MM.1S (cell line): Measurements from ENCODE around the gene TMEM179.

Experiments used
- DNase-seq: peaks from one replicate; pipeline ENCODE4 v3.0.0-alpha.2; 2015
- H2AFZ ChIP-seq: fragments of 300-600 bp; sonication (generic); 2 replicates; pipeline ENCODE4 v1.6.0; 2016; ENCODE audit warnings: antibody characterized with exemption, low read length
- H3F3A ChIP-seq: fragments of 300-600 bp; sonication (generic); 2 replicates; pipeline ENCODE4 v1.6.1; 2016; ENCODE audit warnings: mild to moderate bottlenecking, antibody characterized with exemption, low read length, moderate library complexity, mixed read lengths; ENCODE audit not compliant: insufficient read depth
- H3K27ac ChIP-seq: fragments of 300-600 bp; sonication (generic); 2 replicates; pipeline ENCODE4 v1.5.1; 2016; ENCODE audit warnings: mild to moderate bottlenecking, low read length
- H3K27me3 ChIP-seq: fragments of 300-600 bp; sonication (generic); replicated peaks from 2 replicates; pipeline ENCODE4 v1.6.0; 2016; ENCODE audit warnings: low read length; ENCODE audit not compliant: insufficient read depth
- H3K36me3 ChIP-seq: fragments of 300-600 bp; sonication (generic); replicated peaks from 2 replicates; pipeline ENCODE4 v1.6.1; 2016; ENCODE audit warnings: mild to moderate bottlenecking, low read length, mixed read lengths; ENCODE audit not compliant: insufficient read depth
- H3K4me1 ChIP-seq: fragments of 300-600 bp; sonication (generic); 2 replicates; pipeline ENCODE4 v1.6.1; 2016; ENCODE audit warnings: low read length, mixed read lengths
- H3K4me2 ChIP-seq: fragments of 300-600 bp; sonication (generic); 2 replicates; pipeline ENCODE4 v1.6.0; 2016; ENCODE audit warnings: low read depth, low read length
- H3K4me3 ChIP-seq: fragments of 300-600 bp; sonication (generic); 2 replicates; pipeline ENCODE4 v1.5.1; 2016; ENCODE audit warnings: low read length, mixed read lengths
- H3K79me2 ChIP-seq: fragments of 300-600 bp; sonication (generic); 2 replicates; pipeline ENCODE4 v1.6.1; 2016; ENCODE audit warnings: mixed run types, low read length, mixed read lengths
- H3K9ac ChIP-seq: fragments of 300-600 bp; sonication (generic); 2 replicates; pipeline ENCODE4 v1.6.1; 2016; ENCODE audit warnings: low read length, mixed read lengths
- H3K9me2 ChIP-seq: fragments of 300-600 bp; sonication (generic); replicated peaks from 2 replicates; pipeline ENCODE4 v1.6.1; 2016; ENCODE audit warnings: mild to moderate bottlenecking, low read length, mixed read lengths; ENCODE audit not compliant: insufficient read depth
- H3K9me3 ChIP-seq: fragments of 300-600 bp; sonication (generic); replicated peaks from 2 replicates; pipeline ENCODE4 v1.6.1; 2016; ENCODE audit warnings: mild to moderate bottlenecking, low read length, mixed read lengths; ENCODE audit not compliant: insufficient read depth
- H4K20me1 ChIP-seq: fragments of 300-600 bp; sonication (generic); 2 replicates; pipeline ENCODE4 v1.6.1; 2016; ENCODE audit warnings: mild to moderate bottlenecking, low read length, moderate library complexity, mixed read lengths; ENCODE audit not compliant: insufficient read depth
- EZH2 ChIP-seq: fragments of 300-600 bp; sonication (generic); optimal IDR thresholded peaks from 2 replicates; pipeline ENCODE3; 2017; ENCODE audit warnings: low read depth, mild to moderate bottlenecking, antibody characterized with exemption, low read length, mixed read lengths
- EZH2phosphoT487 ChIP-seq: fragments of 300-600 bp; sonication (generic); IDR thresholded peaks from 2 replicates; pipeline ENCODE4 v1.6.1; 2018; ENCODE audit warnings: antibody characterized with exemption, low read length
- TF ChIP-seq, protein P1 (sequence below): fragments of 300-600 bp; sonication (generic); IDR thresholded peaks from 2 replicates; pipeline ENCODE4 v1.5.1; 2016; ENCODE audit warnings: antibody characterized with exemption, low read length, mixed read lengths

TMEM179 gene

DNA sequence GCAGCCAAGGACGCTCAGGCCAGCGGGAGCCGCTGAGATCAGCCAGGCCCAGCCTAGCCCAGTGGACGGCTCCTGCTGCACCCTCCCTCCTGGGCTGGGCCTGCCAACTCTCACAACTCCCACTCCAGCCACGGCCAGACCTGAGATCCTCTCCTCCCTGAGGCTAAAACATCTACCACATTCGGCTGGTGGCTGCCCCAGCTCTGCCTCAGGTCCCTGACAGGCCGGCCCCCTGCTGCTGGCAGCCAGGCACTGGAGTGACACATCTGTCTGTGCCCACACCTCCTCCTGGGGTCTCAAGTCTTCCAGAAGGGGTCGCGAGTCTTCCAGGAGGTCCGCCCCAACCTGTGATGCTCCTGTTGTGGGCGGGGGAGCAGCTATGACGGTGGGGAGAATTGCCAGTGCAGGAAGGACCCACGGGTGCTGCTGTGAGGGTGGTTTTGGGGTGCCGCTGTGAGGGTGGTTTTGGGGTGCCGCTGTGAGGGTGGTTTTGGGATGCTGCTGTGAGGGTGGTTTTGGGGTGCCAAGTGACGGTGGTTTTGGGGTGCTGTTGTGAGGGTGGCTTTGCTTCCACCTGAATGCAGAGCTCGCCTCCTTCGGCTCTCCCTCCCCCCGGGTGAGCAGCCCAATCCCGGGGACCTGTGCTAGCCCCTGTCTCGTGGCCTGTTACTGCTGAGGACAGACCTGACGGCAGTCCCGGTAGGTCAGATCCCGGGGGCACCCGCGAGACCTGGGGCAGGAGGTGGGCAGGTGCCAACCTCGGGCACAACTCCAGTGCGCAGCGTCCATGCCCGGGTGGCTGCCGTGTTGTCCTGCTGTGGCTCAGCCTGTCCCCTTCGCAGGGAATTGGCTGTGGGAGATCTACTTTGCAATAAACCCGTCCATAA, 52.5 kb downstream of the TMEM179 start:
- no peaks in the 10 kb centered on the region for H3K4me1 ChIP-seq

DNA sequence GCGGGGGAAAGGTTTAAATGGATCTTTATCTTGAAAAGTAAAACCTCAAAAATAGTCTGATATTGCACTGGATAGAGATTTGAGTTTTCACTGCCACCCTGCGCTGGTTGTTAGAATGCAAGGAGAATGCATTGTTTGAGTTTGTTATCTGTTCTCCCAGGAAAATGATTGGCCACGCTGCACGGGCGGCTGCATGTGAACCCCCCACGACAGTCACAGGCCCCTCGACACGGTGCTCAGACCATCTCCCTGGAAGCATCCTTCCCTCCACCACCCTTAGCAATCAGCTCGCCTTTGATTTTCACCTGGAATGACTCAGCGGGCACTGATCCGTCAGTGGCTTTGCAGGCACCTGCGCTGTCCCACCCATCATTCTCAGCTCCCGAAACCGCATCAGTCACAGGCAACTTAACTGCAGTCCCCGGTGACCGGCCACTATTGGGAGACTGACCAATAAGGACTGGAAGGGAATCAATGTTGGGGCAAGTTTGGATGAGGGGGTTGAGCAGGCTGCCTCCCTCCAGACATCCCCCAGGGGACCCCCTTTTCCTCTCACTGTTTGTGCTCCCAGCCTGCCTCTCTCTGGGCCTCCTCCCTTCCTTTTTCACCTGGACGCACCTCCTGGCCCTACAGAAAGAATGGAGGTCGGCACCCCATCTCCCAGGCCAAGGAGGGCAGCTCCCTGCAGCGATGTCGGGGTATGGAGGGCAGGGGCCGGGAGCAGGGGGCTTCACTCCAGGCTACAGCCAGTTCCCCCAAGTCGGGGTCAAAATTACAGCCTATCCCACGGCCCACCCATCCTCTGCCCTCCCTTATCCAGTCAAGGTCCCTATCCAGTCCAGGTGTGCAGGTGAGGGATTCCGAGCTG, 53.5 kb downstream of the TMEM179 start:
- no peaks in the 10 kb centered on the region for H4K20me1 ChIP-seq
- no peaks in the 10 kb centered on the region for H3F3A ChIP-seq
- H3K4me3 ChIP-seq: no peak overlapping the region
- H3K27me3 ChIP-seq: peaks cover 27% of the 10 kb centered on the region
- no peaks in the 10 kb centered on the region for H3K79me2 ChIP-seq
- H3K9ac ChIP-seq: no peak overlapping the region
- no peak overlapping the region for H3K4me2 ChIP-seq
- no peak overlapping the region for H2AFZ ChIP-seq
- no peak overlapping the region for H3K27ac ChIP-seq
- no peaks in the 10 kb centered on the region for H3K36me3 ChIP-seq
- no peak for DNase-seq
- H3K9me3 ChIP-seq: no peaks in the 10 kb centered on the region
- H3K9me2 ChIP-seq: no peaks in the 10 kb centered on the region
- H3K4me1 ChIP-seq: no peaks in the 10 kb centered on the region
- no peak for TF ChIP-seq EZH2
- TF ChIP-seq, protein P1, sequence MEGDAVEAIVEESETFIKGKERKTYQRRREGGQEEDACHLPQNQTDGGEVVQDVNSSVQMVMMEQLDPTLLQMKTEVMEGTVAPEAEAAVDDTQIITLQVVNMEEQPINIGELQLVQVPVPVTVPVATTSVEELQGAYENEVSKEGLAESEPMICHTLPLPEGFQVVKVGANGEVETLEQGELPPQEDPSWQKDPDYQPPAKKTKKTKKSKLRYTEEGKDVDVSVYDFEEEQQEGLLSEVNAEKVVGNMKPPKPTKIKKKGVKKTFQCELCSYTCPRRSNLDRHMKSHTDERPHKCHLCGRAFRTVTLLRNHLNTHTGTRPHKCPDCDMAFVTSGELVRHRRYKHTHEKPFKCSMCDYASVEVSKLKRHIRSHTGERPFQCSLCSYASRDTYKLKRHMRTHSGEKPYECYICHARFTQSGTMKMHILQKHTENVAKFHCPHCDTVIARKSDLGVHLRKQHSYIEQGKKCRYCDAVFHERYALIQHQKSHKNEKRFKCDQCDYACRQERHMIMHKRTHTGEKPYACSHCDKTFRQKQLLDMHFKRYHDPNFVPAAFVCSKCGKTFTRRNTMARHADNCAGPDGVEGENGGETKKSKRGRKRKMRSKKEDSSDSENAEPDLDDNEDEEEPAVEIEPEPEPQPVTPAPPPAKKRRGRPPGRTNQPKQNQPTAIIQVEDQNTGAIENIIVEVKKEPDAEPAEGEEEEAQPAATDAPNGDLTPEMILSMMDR: no peak
- no peak for TF ChIP-seq EZH2phosphoT487

More for the DNA sequence above, 52.5 kb downstream of the TMEM179 start:
- Histone ChIP-seq H3K9me3 (no peaks in the 10 kb centered on the region), H3K27ac (no peak overlapping the region), H3K4me3 (no peak overlapping the region), H3K4me2 (no peak overlapping the region), H3K9ac (no peak overlapping the region), H4K20me1 (no peaks in the 10 kb centered on the region), H3K79me2 (no peaks in the 10 kb centered on the region), H3K36me3 (no peaks in the 10 kb centered on the region), H3K27me3 (peaks cover 27% of the 10 kb centered on the region), H2AFZ (no peak overlapping the region), H3F3A (no peaks in the 10 kb centered on the region), H3K9me2 (no peaks in the 10 kb centered on the region)
- TF ChIP-seq EZH2 (no peak), EZH2phosphoT487 (no peak)
- TF ChIP-seq, protein P1: no peak
- no peak for DNase-seq

DNA sequence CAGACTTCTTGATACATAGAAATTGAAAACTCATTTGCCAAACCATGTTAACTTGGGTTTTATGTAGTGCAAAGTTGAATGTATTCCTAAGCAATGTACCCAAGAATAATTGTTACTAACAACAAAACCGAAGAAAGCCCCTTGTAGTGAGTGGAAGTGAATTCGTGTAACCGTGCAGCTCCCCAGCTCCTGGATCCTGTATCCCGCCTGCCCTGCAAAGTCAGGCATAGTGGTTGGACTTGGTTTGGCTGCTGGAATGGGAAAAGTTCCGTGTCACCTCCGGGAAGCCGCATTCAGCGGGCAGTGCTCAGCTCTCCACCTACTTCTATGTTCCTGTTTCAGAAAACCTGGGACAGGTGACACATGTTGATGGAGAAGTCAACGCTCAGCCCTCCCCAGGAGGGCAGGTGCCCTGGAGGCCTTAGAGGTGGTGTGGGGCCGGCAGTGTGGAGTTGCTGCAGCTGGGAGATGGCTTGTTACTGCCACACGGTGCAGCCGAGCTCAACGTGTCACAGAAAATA, 54.2 kb downstream of the TMEM179 start:
- Histone ChIP-seq H4K20me1 (no peaks in the 10 kb centered on the region), H3K9ac (no peak overlapping the region), H3K27ac (no peak overlapping the region), H2AFZ (no peak overlapping the region), H3K4me3 (no peak overlapping the region), H3K9me2 (no peaks in the 10 kb centered on the region), H3K79me2 (no peaks in the 10 kb centered on the region), H3K4me1 (no peaks in the 10 kb centered on the region), H3F3A (no peaks in the 10 kb centered on the region), H3K9me3 (no peaks in the 10 kb centered on the region), H3K27me3 (peaks cover 29% of the 10 kb centered on the region; the same call in 1 of the 2 replicates), H3K36me3 (no peaks in the 10 kb centered on the region), H3K4me2 (no peak overlapping the region)
- no peak for TF ChIP-seq EZH2
- TF ChIP-seq, protein P1: no peak
- no peak for TF ChIP-seq EZH2phosphoT487
- DNase-seq: no peak
